Islet of Langerhans (tissue), 1 donor: ENCODE data around the gene SALL3.

ENCODE experiments used
- FAIRE-seq: peaks from one replicate; lab custom pipeline; 2011; peaks lifted over from hg19 to GRCh38; lab: Jason Lieb, UNC

Gene SALL3

DNA sequence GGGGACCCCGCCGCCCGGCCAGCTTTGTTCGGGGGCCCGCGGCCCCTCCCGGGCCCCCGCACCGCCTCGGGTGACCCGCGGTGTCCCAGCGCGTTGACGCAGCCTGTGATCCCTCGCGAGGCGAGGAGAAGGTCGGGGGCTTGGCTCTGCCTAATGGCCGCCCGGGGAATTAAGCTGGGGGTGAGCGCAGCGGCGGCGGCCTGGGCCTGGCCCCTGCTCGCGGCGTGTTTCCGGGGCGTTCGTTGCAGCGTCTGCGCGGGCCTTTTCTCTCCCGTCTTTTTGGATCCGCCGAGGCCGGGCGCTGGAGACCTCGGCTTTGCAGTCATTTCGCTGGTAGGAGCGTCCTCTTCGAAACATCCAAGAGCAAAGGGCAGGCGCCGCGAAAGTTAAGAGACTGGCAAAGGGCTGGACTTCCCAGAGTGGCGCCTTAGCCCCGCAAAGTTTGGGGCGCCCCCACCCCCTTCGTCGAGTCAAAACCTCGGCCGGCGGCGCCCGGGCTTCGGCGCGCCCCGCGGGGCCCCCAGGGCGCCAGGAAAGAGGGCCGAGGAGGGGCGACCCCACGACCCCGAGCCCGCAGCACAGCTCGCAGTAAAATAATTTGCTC is 1.3 kb downstream of the SALL3 start:
- no peak for FAIRE-seq

DNA sequence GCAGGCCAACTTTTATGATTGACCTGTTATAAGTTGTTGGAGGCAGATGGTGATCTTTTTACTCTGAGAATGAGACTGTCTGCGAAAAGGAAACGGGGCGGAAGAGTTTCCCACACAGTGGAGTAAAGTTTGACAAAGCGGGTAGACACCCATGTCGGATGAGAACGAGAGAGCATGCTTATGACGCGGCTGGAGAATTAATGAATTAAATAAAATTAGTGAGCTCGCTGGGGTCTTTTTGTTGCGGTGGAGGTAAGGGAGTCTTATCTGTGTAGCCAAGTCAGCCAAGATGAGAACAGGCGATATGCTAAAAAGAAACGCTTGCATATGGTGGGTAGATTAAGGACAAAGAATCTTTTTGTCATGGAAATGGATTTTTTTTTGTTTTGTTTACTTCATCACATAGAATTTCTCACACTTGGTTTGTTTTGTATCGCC is 1.8 kb downstream of the SALL3 start:
- no peak for FAIRE-seq

DNA sequence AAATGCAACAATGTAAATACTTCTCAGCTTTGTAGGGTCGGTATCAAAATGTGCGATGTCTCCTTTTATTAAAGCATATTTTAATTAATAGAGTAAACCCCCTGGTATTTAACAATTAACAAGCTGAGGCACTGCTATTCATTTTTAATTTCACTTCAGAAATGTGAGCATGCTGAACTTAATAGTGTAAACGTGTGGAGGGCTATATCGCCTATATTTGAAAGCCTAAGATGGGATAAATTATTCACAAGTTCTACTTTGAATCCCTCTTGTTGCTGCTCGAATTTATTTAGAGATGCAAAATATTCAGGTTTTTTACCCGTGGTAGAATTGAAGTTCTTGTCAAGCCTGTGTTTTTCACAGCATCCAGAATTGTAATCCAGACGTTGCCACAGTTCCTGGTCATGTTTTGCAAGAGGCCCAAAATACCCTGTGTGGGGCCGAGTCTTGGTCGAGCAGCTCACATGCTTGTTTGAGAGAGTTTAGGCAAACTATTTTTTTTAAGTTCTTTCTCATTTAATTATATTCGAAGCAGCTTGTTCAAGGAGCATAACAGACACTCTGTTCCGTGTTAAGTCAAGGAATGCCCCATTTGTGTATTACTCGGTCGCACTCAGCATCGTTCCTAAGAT is 2.5 kb downstream of the SALL3 start:
- no peak for FAIRE-seq

- no peak for FAIRE-seq
Measured at GRCh38 chr18:78983512-78983911, 3.9 kb downstream of the SALL3 start.

- no peak for FAIRE-seq
Measured at GRCh38 chr18:78984941-78985784, 5.5 kb downstream of the SALL3 start.

GRCh38 chr18:78986018-78986481 is 6.4 kb downstream of the SALL3 start:
- no peak for FAIRE-seq

- FAIRE-seq, result no peak
Measured at GRCh38 chr18:78991446-78991845, 11.8 kb downstream of the SALL3 start.

DNA sequence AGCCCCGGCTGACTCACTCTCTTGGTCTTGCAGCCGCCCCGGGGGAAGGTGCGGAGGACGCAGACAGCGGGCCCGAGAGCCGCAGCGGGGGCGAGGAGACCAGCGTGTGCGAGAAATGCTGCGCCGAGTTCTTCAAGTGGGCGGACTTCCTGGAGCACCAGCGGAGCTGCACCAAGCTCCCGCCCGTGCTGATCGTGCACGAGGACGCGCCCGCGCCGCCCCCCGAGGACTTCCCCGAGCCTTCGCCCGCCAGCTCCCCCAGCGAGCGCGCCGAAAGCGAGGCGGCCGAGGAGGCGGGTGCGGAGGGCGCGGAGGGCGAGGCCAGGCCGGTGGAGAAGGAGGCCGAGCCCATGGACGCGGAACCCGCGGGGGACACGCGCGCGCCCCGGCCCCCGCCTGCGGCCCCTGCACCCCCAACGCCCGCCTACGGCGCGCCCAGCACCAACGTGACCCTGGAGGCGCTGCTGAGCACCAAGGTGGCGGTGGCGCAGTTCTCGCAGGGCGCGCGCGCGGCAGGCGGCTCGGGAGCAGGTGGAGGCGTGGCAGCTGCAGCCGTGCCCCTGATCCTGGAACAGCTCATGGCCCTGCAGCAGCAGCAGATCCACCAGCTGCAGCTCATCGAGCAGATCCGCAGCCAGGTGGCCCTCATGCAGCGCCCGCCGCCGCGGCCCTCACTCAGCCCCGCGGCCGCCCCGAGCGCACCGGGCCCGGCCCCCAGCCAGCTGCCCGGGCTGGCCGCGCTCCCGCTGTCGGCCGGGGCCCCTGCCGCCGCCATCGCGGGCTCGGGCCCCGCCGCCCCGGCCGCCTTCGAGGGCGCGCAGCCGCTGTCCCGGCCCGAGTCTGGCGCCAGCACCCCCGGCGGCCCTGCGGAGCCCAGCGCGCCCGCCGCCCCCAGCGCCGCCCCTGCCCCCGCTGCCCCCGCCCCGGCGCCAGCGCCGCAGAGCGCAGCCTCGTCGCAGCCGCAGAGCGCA is 12.7 kb downstream of the SALL3 start:
- no peak for FAIRE-seq

DNA sequence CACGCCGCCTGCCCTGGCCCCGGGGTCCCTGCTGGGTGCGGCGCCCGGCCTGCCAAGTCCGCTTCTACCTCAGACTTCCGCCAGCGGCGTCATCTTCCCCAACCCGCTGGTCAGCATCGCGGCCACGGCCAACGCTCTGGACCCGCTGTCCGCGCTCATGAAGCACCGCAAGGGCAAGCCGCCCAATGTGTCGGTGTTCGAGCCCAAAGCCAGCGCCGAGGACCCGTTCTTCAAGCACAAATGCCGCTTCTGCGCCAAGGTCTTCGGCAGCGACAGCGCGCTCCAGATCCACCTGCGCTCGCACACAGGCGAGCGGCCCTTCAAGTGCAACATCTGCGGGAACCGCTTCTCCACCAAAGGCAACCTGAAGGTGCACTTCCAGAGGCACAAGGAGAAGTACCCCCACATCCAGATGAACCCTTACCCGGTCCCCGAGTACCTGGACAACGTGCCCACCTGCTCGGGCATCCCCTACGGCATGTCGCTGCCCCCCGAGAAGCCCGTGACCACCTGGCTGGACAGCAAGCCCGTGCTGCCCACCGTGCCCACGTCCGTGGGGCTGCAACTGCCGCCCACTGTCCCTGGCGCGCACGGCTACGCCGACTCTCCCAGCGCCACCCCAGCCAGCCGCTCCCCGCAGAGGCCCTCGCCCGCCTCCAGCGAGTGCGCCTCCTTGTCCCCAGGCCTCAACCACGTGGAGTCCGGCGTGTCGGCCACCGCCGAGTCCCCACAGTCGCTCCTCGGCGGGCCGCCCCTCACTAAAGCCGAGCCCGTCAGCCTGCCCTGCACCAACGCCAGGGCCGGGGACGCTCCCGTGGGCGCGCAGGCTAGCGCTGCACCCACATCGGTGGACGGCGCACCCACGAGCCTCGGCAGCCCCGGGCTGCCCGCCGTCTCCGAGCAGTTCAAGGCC is 13.7 kb downstream of the SALL3 start:
- no peak for FAIRE-seq

DNA sequence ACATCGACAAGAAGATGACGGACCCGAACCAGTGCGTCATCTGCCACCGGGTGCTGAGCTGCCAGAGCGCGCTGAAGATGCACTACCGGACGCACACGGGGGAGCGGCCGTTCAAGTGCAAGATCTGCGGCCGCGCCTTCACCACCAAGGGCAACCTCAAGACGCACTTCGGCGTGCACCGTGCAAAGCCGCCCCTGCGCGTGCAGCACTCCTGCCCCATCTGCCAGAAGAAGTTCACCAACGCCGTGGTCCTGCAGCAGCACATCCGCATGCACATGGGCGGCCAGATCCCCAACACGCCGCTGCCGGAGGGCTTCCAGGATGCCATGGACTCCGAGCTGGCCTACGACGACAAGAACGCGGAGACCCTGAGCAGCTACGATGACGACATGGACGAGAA is 14.4 kb downstream of the SALL3 start:
- no peak for FAIRE-seq

DNA sequence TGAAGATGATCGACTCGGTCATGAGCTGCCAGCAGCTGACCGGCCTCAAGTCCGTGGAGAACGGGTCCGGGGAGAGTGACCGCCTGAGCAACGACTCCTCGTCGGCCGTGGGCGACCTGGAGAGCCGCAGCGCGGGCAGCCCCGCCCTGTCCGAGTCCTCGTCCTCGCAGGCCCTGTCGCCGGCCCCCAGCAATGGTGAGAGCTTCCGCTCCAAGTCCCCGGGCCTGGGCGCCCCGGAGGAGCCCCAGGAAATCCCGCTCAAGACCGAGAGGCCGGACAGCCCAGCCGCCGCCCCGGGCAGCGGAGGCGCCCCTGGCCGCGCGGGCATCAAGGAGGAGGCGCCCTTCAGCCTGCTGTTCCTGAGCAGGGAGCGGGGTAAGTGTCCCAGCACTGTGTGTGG is 14.9 kb downstream of the SALL3 start:
- FAIRE-seq, result no peak

DNA sequence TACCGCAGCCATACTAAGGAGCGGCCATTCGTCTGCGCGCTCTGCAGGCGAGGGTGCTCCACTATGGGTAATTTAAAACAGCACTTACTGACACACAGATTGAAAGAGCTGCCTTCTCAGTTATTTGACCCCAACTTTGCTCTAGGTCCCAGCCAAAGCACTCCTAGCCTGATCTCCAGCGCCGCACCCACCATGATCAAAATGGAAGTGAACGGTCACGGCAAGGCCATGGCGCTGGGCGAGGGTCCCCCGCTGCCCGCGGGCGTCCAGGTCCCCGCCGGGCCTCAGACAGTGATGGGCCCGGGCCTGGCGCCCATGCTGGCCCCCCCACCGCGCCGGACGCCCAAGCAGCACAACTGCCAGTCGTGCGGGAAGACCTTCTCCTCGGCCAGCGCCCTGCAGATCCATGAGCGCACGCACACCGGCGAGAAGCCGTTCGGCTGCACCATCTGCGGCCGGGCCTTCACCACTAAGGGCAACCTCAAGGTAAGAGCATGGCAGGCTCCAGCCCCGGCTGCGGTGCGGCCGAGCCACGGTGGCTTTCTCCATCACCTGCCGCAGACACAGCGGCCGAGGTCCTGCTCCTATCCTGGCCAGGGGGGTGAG is 15.5 kb downstream of the SALL3 start:
- FAIRE-seq, result no peak

- no peak for FAIRE-seq
Measured at GRCh38 chr18:78995740-78996395, 16.2 kb downstream of the SALL3 start.

- no peak for FAIRE-seq
Measured at GRCh38 chr18:78996741-78997490, 17.3 kb downstream of the SALL3 start.

- FAIRE-seq, result no peak
Measured at GRCh38 chr18:78998371-78999071, 18.9 kb downstream of the SALL3 start.

DNA sequence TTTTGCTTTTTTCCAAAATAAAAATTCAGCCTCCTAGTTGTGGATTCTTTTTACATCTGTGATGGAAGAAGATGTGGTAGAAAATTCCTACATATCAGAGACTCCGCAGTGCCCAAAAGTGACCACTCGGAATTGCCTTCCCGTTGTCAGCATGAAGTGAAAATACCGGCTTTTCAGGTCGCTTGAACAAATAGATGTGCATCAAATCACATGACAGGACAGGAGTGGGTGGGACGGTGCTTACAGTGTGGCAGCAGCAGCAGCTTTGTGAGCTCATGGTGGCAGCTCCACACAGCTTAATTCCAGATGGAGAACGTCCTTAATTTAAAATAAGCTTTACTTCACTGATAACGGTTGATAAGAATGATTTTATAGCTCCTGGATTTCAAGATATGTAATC is 20.3 kb downstream of the SALL3 start:
- FAIRE-seq, result no peak

- FAIRE-seq, result no peak
Measured at GRCh38 chr18:79000997-79001396, 21.4 kb downstream of the SALL3 start.

DNA sequence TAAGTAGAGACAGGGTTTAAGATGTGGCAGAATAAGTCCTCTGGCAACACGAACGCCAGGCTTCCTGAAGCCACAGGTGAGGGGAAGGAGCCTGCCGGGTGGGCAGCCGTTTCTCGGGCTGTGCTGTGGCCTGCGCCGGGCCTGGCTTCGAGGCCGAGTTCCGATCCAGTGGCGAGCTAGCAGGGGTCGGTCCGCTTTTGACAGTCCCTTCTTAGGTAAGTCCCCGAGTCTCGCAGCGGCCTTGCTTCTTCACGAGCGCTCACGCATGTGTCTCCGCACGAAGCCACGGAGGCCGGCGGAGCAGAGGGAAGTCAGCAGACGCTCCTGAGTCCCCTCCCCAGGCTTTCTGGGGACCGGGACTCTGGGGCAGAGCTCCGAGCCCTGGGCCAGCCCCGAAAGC is 26.0 kb downstream of the SALL3 start:
- no peak for FAIRE-seq
